Measurements from ENCODE around the gene FOXRED1.

Gene FOXRED1

DNA sequence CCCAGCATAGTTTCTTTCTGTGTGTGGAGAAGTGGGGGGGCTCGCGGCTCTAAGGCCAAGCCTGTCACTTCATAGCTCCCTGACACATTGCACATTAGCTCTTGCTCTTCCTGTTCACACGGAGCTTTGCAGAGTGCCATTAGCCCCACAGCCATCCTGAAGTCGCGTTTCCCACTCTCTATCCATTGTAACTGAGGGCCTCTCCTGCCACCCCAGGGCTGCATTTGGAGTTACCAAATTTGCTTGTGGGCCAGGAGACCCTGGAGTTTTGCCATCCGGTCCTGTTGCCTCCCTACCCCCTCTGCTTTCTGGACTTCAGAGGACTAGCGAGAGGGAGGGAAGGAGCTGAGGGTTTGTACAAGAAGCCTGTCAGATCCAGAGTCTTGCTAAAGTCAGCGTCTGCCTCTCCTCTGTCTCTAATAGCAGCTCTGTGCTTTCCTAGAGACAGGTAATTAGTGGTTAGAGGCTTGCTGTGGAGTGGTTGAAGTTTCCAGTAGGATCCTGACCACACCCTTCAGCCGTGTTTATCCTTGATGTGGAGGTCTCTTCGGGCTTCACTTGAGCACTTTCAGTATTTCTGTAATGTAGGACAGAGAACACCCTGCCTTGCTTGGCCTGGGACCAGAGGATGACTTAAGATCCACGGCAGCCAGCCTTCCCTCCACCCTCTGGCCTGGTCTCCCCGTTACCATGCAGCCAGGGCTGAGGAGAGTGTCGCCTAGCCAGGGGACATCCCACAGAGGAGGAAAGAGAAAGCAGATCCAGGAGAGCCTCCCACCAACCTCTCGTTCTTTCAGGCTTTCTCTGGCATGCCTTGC lies 49.0 kb downstream of the FOXRED1 start:
- CTCF ChIA-PET, result interaction anchor here (1.0 to 2.4 kb wide), 13 partner anchors 8 to 165 kb away, joined by 3 to 20 read pairs (median 4); no protein-coding TSS in a partner anchor
- peak in 2 of 3 donors; percentile 70 to 80 for DNase-seq

DNA sequence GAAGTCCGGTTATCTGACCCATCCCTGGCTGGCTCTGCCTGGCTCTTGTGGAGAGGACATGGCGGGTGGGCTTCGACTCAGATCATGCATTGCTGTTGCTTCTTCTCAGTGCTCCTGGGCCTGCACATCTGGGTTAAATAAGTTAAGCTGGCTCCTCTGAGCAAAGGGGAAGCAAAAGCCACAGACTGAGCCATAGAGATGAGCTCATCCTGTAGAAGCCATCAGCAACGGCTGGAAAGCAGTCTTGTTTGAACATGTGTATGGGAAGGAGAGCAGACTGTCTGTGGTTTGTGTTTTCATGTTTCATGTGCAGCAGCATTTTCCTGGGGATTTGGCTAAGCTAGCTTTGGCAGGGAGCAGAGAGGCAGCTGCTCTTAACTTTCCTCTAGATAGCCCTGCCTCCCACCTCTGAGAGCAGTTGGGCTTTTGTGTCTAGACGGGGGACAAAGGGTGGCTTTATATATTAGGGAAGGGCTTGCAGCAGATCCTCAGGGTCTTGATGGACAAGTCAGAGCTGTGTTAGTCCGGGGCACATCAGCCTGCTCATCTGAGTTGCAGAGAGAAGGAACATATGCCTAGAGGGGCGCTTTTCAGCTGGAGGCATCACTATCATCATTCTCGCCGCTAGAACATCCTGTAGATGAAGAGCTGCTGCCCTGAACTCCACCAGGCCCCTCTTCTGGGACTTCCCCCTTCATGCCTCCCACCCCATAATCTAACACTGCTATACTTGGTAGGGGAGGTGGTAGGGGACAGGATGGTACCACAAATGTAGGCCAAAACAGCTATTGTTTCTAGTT lies 49.8 kb downstream of the FOXRED1 start:
- peak; percentile 65 to 90 (median 86) for DNase-seq
- ChIA-PET CTCF (interaction anchor here (0.6 to 2.4 kb wide), 18 partner anchors 9 to 161 kb away, joined by 3 to 20 read pairs (median 4); no protein-coding TSS in a partner anchor), POLR2A (interaction anchor here (1.3 to 1.4 kb wide), 4 partner anchors 10 to 37 kb away, joined by 3 to 4 read pairs (median 4); no protein-coding TSS in a partner anchor)
- Histone ChIP-seq H3K36me3 (ENCODE audit: control insufficient read depth in 4 of 4, insufficient read depth in 4 of 4, low read length in 3 of 4) (peaks cover 0 to 13% (median 2%) of the 10 kb centered on the region in 4 experiments), H3K27me3 (replicated peaks in 2 of 5; ENCODE audit: control insufficient read depth in 4 of 5, insufficient read depth in 5 of 5, low read length in 4 of 5) (no peaks in the 10 kb centered on the region), H3K27ac (ENCODE audit: insufficient read depth in 1 of 2, low read depth in 1 of 2, low read length in 2 of 2, poor library complexity in 1 of 2, severe bottlenecking in 2 of 2) (peak overlapping the region in 1 of 2 experiments; percentile 72), H3K4me3 (ENCODE audit: control insufficient read depth in 1 of 7, extremely low read depth in 1 of 7, insufficient read depth in 4 of 7, low read depth in 2 of 7, low read length in 6 of 7) (peak overlapping the region in 4 of 7 experiments; percentile 25 to 50 (median 40)), H3K9me3 (ENCODE audit: control extremely low read depth in 1 of 5, control insufficient read depth in 4 of 5, insufficient read depth in 2 of 5, low read depth in 1 of 5, low read length in 4 of 5) (peaks cover 0 to 2% (median 0%) of the 10 kb centered on the region in 5 experiments), H3K4me1 (ENCODE audit: control extremely low read depth in 1 of 4, control insufficient read depth in 4 of 4, insufficient read depth in 4 of 4, low read length in 3 of 4) (peaks cover 18 to 53% (median 35%) of the 10 kb centered on the region in 4 experiments)
- WGBS (ENCODE audit: insufficient coverage), result 17% methylated on average over 4 of the region's 9 CpGs

More for the DNA sequence above, 49.0 kb downstream of the FOXRED1 start:
- H3K9me3 ChIP-seq (ENCODE audit: control extremely low read depth in 1 of 5, control insufficient read depth in 4 of 5, insufficient read depth in 2 of 5, low read depth in 1 of 5, low read length in 4 of 5), result peaks cover 0 to 2% (median 0%) of the 10 kb centered on the region in 5 experiments
- peak overlapping the region in 3 of 7 experiments; percentile 34 to 48 (median 35) for H3K4me3 ChIP-seq (ENCODE audit: control insufficient read depth in 1 of 7, extremely low read depth in 1 of 7, insufficient read depth in 4 of 7, low read depth in 2 of 7, low read length in 6 of 7)
- H3K36me3 ChIP-seq (ENCODE audit: control insufficient read depth in 4 of 4, insufficient read depth in 4 of 4, low read length in 3 of 4), result peaks cover 0 to 17% (median 2%) of the 10 kb centered on the region in 4 experiments
- no peaks in the 10 kb centered on the region for H3K27me3 ChIP-seq (replicated peaks in 2 of 5; ENCODE audit: control insufficient read depth in 4 of 5, insufficient read depth in 5 of 5, low read length in 4 of 5)
- POLR2A ChIA-PET, result interaction anchor here (0.7 to 1.4 kb wide), 4 partner anchors 11 to 38 kb away, joined by 3 to 4 read pairs (median 4); no protein-coding TSS in a partner anchor
- 29% methylated on average over 11 of the region's 14 CpGs for WGBS (ENCODE audit: insufficient coverage)
- H3K4me1 ChIP-seq (ENCODE audit: control extremely low read depth in 1 of 4, control insufficient read depth in 4 of 4, insufficient read depth in 4 of 4, low read length in 3 of 4), result peaks cover 18 to 61% (median 36%) of the 10 kb centered on the region in 4 experiments
- H3K27ac ChIP-seq (ENCODE audit: insufficient read depth in 1 of 2, low read depth in 1 of 2, low read length in 2 of 2, poor library complexity in 1 of 2, severe bottlenecking in 2 of 2), result peak overlapping the region in 1 of 2 experiments; percentile 72

DNA sequence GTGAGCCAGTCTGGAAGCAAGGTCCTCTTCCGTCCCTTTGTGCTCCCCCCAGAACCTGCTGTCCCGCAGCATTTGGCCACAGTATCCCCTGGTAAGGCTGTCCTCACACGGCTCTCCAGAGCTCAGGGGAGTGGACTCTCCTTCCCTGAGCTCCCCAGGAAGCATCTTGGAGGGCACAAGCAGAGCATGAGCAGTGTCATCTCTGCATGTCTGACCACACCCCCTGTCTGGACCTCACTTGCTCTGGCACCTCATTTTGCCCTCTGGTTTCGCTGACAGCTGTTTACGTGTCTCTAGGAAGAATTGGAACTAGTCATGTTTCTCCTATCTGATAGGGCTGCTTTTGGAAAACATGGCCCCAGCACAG lies 50.4 kb downstream of the FOXRED1 start:
- whole genome bisulfite sequencing (ENCODE audit: insufficient coverage), result 77% methylated on average over 5 of the region's 5 CpGs
- CTCF ChIA-PET, result interaction anchor here (0.8 to 2.4 kb wide), 11 partner anchors 9 to 110 kb away, joined by 3 to 20 read pairs (median 4); no protein-coding TSS in a partner anchor
- H3K9me3 ChIP-seq (ENCODE audit: control extremely low read depth in 1 of 5, control insufficient read depth in 4 of 5, insufficient read depth in 2 of 5, low read depth in 1 of 5, low read length in 4 of 5), result peaks cover 0 to 2% (median 0%) of the 10 kb centered on the region in 5 experiments
- peaks cover 18 to 50% (median 35%) of the 10 kb centered on the region in 4 experiments for H3K4me1 ChIP-seq (ENCODE audit: control extremely low read depth in 1 of 4, control insufficient read depth in 4 of 4, insufficient read depth in 4 of 4, low read length in 3 of 4)
- DNase-seq, result no peak
- peak overlapping the region in 2 of 7 experiments; percentile 39 to 50 for H3K4me3 ChIP-seq (ENCODE audit: control insufficient read depth in 1 of 7, extremely low read depth in 1 of 7, insufficient read depth in 4 of 7, low read depth in 2 of 7, low read length in 6 of 7)
- H3K27me3 ChIP-seq (replicated peaks in 2 of 5; ENCODE audit: control insufficient read depth in 4 of 5, insufficient read depth in 5 of 5, low read length in 4 of 5), result no peaks in the 10 kb centered on the region
- H3K36me3 ChIP-seq (ENCODE audit: control insufficient read depth in 4 of 4, insufficient read depth in 4 of 4, low read length in 3 of 4), result peaks cover 0 to 9% (median under 1%) of the 10 kb centered on the region in 4 experiments
- peak overlapping the region in 1 of 2 experiments; percentile 72 for H3K27ac ChIP-seq (ENCODE audit: insufficient read depth in 1 of 2, low read depth in 1 of 2, low read length in 2 of 2, poor library complexity in 1 of 2, severe bottlenecking in 2 of 2)
- POLR2A ChIA-PET, result interaction anchor here (1.4 kb wide), 2 partner anchors 23 to 25 kb away, joined by 3 to 4 read pairs; no protein-coding TSS in a partner anchor

DNA sequence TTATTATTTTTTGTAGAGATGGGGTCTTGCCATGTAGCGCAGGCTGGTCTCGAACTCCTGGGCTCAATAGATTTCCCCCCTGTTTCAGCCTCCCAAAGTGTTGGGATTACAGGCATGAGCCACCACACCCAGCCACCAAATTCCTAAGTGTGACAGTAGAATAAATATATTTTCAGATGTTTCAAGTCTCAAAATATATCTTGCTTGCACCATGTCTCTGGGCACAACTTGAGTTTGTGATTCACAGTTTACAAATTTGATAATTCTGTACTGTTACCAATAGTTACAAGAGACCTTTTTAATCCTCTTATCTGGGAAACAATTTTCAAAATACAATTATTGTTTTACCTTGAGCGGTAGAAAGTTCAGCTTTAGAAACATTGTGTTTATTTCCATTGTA lies 54.0 kb downstream of the FOXRED1 start:
- no CpG with 5 or more reads among the region's 3 CpGs for WGBS (ENCODE audit: insufficient coverage)
- no peak for DNase-seq
- Histone ChIP-seq H3K27ac (ENCODE audit: insufficient read depth in 1 of 2, low read depth in 1 of 2, low read length in 2 of 2, poor library complexity in 1 of 2, severe bottlenecking in 2 of 2) (no peak overlapping the region), H3K27me3 (replicated peaks in 2 of 5; ENCODE audit: control insufficient read depth in 4 of 5, insufficient read depth in 5 of 5, low read length in 4 of 5) (no peaks in the 10 kb centered on the region), H3K4me1 (ENCODE audit: control extremely low read depth in 1 of 4, control insufficient read depth in 4 of 4, insufficient read depth in 4 of 4, low read length in 3 of 4) (peaks cover 12 to 44% (median 25%) of the 10 kb centered on the region in 4 experiments), H3K9me3 (ENCODE audit: control extremely low read depth in 1 of 5, control insufficient read depth in 4 of 5, insufficient read depth in 2 of 5, low read depth in 1 of 5, low read length in 4 of 5) (no peaks in the 10 kb centered on the region), H3K36me3 (ENCODE audit: control insufficient read depth in 4 of 4, insufficient read depth in 4 of 4, low read length in 3 of 4) (peaks cover 0 to 4% (median 2%) of the 10 kb centered on the region in 4 experiments), H3K4me3 (ENCODE audit: control insufficient read depth in 1 of 7, extremely low read depth in 1 of 7, insufficient read depth in 4 of 7, low read depth in 2 of 7, low read length in 6 of 7) (no peak overlapping the region)
- CTCF ChIA-PET, result interaction anchor here (1.2 kb wide), 1 partner anchor 26 kb away, joined by 3 read pairs; no protein-coding TSS in a partner anchor
- POLR2A ChIA-PET, result no interaction called here

DNA sequence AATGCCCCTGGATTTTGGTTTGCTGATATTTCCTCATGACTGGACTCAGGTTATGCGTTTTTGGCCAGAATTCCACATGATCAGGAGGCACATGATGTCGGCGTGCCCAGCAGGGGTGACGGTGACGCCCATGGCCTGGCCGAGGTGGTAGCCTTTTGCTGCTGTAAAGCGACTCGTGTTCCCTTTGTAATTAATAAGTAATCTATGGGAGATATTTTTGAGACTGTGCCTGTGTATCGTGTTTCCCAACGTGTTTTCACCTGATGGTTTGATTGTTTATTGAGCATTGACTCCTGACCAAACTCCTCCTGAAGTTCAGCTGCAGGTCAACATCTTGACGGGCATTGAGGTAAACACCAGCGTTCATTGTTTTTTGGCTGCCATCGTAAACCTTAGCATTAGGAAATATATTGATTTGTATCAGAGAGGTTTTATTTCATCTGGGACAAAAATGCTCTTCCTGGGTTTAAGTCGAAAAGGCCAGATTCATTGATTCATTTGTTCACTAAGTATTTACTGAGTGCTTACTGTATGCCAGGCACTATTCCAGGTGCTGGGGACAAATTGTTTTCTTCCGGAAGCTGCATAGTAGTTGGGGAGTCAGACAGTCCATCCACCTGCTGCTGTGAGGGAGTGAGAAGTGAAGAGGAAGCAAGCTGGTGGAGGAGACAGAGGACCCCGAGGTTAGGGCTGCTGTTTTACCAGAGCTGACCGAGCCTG lies 58.5 kb downstream of the FOXRED1 start:
- no peak for DNase-seq
- Histone ChIP-seq H3K4me1 (ENCODE audit: control extremely low read depth in 1 of 4, control insufficient read depth in 4 of 4, insufficient read depth in 4 of 4, low read length in 3 of 4) (peaks cover 0 to 16% (median 0%) of the 10 kb centered on the region in 4 experiments), H3K27me3 (replicated peaks in 2 of 5; ENCODE audit: control insufficient read depth in 4 of 5, insufficient read depth in 5 of 5, low read length in 4 of 5) (no peaks in the 10 kb centered on the region), H3K9me3 (ENCODE audit: control extremely low read depth in 1 of 5, control insufficient read depth in 4 of 5, insufficient read depth in 2 of 5, low read depth in 1 of 5, low read length in 4 of 5) (no peaks in the 10 kb centered on the region), H3K36me3 (ENCODE audit: control insufficient read depth in 4 of 4, insufficient read depth in 4 of 4, low read length in 3 of 4) (peaks cover 3 to 24% (median 20%) of the 10 kb centered on the region in 4 experiments), H3K27ac (ENCODE audit: insufficient read depth in 1 of 2, low read depth in 1 of 2, low read length in 2 of 2, poor library complexity in 1 of 2, severe bottlenecking in 2 of 2) (no peak overlapping the region), H3K4me3 (ENCODE audit: control insufficient read depth in 1 of 7, extremely low read depth in 1 of 7, insufficient read depth in 4 of 7, low read depth in 2 of 7, low read length in 6 of 7) (no peak overlapping the region)
- WGBS (ENCODE audit: insufficient coverage), result 93% methylated on average over 13 of the region's 17 CpGs
- CTCF ChIA-PET, result interaction anchor here (2.8 kb wide), 1 partner anchor 8 kb away, joined by 10 read pairs; no protein-coding TSS in a partner anchor
- POLR2A ChIA-PET, result interaction anchor here (1.9 kb wide), 1 partner anchor 9 kb away, joined by 4 read pairs; no protein-coding TSS in a partner anchor
